Measurements from ENCODE around the gene SCG3.

DNA sequence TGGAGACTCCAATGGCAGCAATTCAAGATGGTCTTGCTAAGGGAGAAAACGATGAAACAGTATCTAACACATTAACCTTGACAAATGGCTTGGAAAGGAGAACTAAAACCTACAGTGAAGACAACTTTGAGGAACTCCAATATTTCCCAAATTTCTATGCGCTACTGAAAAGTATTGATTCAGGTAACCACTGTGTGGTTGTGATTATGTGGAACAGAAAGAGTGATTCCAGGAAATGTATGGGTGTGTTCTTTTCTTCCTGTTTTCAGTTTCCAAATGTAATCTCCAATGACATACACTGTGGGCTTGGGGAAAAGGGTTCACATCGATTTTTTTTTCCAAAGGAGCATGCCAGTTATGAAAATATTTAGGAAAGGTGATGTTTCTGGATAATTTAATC, 10.9 kb downstream of the SCG3 start:
- TF ChIP-seq, protein P1, sequence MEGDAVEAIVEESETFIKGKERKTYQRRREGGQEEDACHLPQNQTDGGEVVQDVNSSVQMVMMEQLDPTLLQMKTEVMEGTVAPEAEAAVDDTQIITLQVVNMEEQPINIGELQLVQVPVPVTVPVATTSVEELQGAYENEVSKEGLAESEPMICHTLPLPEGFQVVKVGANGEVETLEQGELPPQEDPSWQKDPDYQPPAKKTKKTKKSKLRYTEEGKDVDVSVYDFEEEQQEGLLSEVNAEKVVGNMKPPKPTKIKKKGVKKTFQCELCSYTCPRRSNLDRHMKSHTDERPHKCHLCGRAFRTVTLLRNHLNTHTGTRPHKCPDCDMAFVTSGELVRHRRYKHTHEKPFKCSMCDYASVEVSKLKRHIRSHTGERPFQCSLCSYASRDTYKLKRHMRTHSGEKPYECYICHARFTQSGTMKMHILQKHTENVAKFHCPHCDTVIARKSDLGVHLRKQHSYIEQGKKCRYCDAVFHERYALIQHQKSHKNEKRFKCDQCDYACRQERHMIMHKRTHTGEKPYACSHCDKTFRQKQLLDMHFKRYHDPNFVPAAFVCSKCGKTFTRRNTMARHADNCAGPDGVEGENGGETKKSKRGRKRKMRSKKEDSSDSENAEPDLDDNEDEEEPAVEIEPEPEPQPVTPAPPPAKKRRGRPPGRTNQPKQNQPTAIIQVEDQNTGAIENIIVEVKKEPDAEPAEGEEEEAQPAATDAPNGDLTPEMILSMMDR (IDR thresholded peaks at IDR 0.05), result no peak
- TF ChIP-seq POLR2A (IDR thresholded peaks at IDR 0.05), result no peak
- TF ChIP-seq POLR2AphosphoS5 (IDR thresholded peaks at IDR 0.05; ENCODE audit: insufficient read depth in 1 of 2, low read depth in 1 of 2), result no peak

All from vagina (tissue), 2 donors.